GM13976 (cell line): ENCODE results near the gene PDE4D.
"Not testable (repeated sequence)": the region's sequence is repeated elsewhere in the genome, so short reads cannot be mapped to it uniquely, and the experiment has no call there.

Source experiments
- DNase-seq: peaks from one replicate; pipeline ENCODE4 v3.0.0; 2012; ENCODE audit warnings: low spot score
- in situ Hi-C: fragments of 300-500 bp; cut with MboI; formaldehyde crosslinking; loops from one replicate; pipeline ENCODE4 v1.12.0; 2022; ENCODE audit warnings: low sequenced_read_pairs, mixed read lengths, inconsistent platforms; ENCODE audit not compliant: unreplicated experiment
- TF ChIP-seq, protein P1 (sequence below): IDR thresholded peaks from 2 replicates; pipeline ENCODE4 v1.5.1; 2012; ENCODE audit warnings: borderline replicate concordance, mild to moderate bottlenecking; ENCODE audit not compliant: insufficient read depth; ENCODE audit errors: extremely low read depth, missing control alignments, control extremely low read depth

Gene PDE4D

DNA sequence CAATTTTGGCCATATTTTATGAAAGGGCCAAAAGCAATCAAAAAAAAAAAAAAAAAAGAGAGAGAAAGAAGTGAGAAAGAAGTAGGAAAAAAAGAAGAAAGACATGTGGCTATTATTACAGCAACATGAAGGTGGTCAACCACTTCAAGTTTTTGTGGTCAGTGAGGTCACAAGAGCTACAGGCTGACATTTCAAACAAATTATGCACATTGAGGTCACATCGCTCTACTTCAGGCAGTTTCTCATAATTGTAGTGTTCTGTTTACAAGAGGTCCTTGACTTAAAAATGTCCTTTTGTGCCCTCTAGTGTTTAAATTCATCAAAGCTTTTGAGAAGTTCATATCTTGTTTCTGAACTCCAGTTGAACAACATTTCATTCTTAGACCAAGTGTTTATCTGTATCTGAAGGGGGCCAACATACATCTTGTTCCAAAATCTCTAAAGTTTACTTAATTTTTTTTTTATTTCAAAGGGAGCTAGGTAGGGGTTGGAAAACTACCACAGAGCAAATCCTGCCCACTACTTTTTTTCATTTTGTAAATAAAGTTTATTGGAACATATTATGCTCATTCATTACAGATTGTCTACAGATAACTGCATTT lies 513.1 kb downstream of the PDE4D start:
- TF ChIP-seq, protein P1, sequence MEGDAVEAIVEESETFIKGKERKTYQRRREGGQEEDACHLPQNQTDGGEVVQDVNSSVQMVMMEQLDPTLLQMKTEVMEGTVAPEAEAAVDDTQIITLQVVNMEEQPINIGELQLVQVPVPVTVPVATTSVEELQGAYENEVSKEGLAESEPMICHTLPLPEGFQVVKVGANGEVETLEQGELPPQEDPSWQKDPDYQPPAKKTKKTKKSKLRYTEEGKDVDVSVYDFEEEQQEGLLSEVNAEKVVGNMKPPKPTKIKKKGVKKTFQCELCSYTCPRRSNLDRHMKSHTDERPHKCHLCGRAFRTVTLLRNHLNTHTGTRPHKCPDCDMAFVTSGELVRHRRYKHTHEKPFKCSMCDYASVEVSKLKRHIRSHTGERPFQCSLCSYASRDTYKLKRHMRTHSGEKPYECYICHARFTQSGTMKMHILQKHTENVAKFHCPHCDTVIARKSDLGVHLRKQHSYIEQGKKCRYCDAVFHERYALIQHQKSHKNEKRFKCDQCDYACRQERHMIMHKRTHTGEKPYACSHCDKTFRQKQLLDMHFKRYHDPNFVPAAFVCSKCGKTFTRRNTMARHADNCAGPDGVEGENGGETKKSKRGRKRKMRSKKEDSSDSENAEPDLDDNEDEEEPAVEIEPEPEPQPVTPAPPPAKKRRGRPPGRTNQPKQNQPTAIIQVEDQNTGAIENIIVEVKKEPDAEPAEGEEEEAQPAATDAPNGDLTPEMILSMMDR: peak; percentile 42
- in situ Hi-C loops: no loop called here
- peak; percentile 54 for DNase-seq

GRCh38 chr5:59374036-59374435 lies 519.5 kb downstream of the PDE4D start:
- in situ Hi-C loops: loop anchor here (10.0 kb wide), 1 partner anchor 189 kb away; no protein-coding TSS in a partner anchor
- not testable (repeated sequence) for DNase-seq

DNA sequence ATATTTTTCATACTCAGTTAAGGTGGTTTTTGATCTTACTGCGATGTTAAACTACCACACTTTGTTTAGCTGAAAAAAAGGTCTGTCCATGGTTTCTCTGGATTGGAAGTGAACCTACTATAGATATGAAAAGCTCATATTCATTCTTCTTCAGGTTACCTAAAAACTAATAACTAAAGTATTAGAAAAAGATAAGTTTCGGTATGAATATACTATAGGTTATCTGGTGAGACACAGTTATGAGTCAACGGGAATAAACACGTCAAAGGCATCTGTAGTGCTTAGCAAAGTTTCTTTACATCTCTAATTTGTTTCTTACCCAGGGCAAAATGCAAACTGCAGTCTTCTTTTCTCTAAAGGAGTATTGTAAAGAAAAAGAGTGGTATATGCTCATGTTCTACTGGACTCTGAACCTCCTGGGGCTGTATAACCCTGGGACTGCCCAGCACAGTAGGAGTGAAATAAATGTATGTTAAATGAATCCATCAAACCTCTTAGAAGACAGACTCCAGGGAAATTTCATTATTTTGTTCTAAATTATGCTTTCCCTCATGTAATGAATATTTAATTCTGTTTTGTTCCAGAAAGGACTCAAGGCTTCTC lies 521.9 kb downstream of the PDE4D start:
- no peak for DNase-seq
- in situ Hi-C loops: loop anchor here (10.0 kb wide), 1 partner anchor 187 kb away; no protein-coding TSS in a partner anchor
- TF ChIP-seq, protein P1: no peak

GRCh38 chr5:59368951-59369350 lies 524.6 kb downstream of the PDE4D start:
- no peak for DNase-seq
- in situ Hi-C loops: no loop called here
- TF ChIP-seq, protein P1: no peak

- in situ Hi-C loops: no loop called here
- TF ChIP-seq, protein P1: peak; percentile 59
- DNase-seq: peak; percentile 31
Measured at GRCh38 chr5:59367791-59368394, 525.6 kb downstream of the PDE4D start.

- in situ Hi-C loops: no loop called here
Measured at GRCh38 chr5:59366784-59367183, 526.7 kb downstream of the PDE4D start.

GRCh38 chr5:59362438-59362837 lies 531.1 kb downstream of the PDE4D start:
- no peak for DNase-seq
- TF ChIP-seq, protein P1: no peak
- in situ Hi-C loops: no loop called here

More at GRCh38 chr5:59366784-59367183, 526.7 kb downstream of the PDE4D start:
- TF ChIP-seq, protein P1: no peak
- no peak for DNase-seq
